ENCODE data around the gene KRTAP10-10. TPM values are rescaled to one million over a fixed set of nuclear protein-coding genes. Genes with fewer than 3 reads are reported as not detected.
"Not testable (repeated sequence)": the region's sequence is repeated elsewhere in the genome, so short reads cannot be mapped to it uniquely, and the experiment has no call there.

Gene KRTAP10-10
- polyA plus RNA-seq (2013, experiment 1 of 2), result not detected
- not detected for polyA plus RNA-seq (2013, experiment 2 of 2)

- no peaks in the 10 kb centered on the region for H3K4me1 ChIP-seq (ENCODE audit: control insufficient read depth, insufficient read depth, low read length, poor library complexity, severe bottlenecking)
- no peak within 1 kb of the TSS for H3K4me3 ChIP-seq (ENCODE audit: extremely low read depth, insufficient read depth, low read length, poor library complexity, severe bottlenecking)
- no peaks in the 10 kb centered on the region for H3K36me3 ChIP-seq (ENCODE audit: control insufficient read depth, insufficient read depth, low read length)
- peaks cover 7% of the 10 kb centered on the region for H3K9me3 ChIP-seq (ENCODE audit: control insufficient read depth, low read length)
- WGBS, 2 experiments (ENCODE audit: insufficient coverage in 2 of 2), result 71 to 76% methylated on average over 15 to 20 of the region's 21 CpGs
- no peak within 1 kb of the TSS for H3K27ac ChIP-seq (ENCODE audit: low read depth, low read length, severe bottlenecking)
These were observed at the start of gene KRTAP10-10 for GRCh38 chr21:44637018-44637850. TSS of gene KRTAP10-10 (plus strand) at chr21:44637356. CDS start at chr21:44637418, 62 bp downstream.

GRCh38 chr21:44589094-44589493 is 48.1 kb upstream of the KRTAP10-10 start:
- H3K36me3 ChIP-seq (ENCODE audit: control insufficient read depth, insufficient read depth, low read length), result no peaks in the 10 kb centered on the region
- 100% methylated on average over 2 of the region's 2 CpGs for WGBS, 2 experiments (ENCODE audit: insufficient coverage in 2 of 2)

GRCh38 chr21:44589586-44590305 is 47.4 kb upstream of the KRTAP10-10 start:
- H3K4me1 ChIP-seq (ENCODE audit: control insufficient read depth, insufficient read depth, low read length, poor library complexity, severe bottlenecking), result peaks cover 10% of the 10 kb centered on the region
- 93 to 94% methylated on average over 23 to 24 of the region's 24 CpGs for WGBS, 2 experiments (ENCODE audit: insufficient coverage in 2 of 2)
- H3K27ac ChIP-seq (ENCODE audit: low read depth, low read length, severe bottlenecking), result no peak overlapping the region
- no peaks in the 10 kb centered on the region for H3K9me3 ChIP-seq (ENCODE audit: control insufficient read depth, low read length)
- H3K4me3 ChIP-seq (ENCODE audit: extremely low read depth, insufficient read depth, low read length, poor library complexity, severe bottlenecking), result no peak overlapping the region
- no peaks in the 10 kb centered on the region for H3K36me3 ChIP-seq (ENCODE audit: control insufficient read depth, insufficient read depth, low read length)

More at GRCh38 chr21:44589094-44589493, 48.1 kb upstream of the KRTAP10-10 start:
- Histone ChIP-seq H3K9me3 (ENCODE audit: control insufficient read depth, low read length) (no peaks in the 10 kb centered on the region), H3K27ac (ENCODE audit: low read depth, low read length, severe bottlenecking) (no peak overlapping the region), H3K4me1 (ENCODE audit: control insufficient read depth, insufficient read depth, low read length, poor library complexity, severe bottlenecking) (peaks cover 9% of the 10 kb centered on the region), H3K4me3 (ENCODE audit: extremely low read depth, insufficient read depth, low read length, poor library complexity, severe bottlenecking) (no peak overlapping the region)

- no peaks in the 10 kb centered on the region for H3K36me3 ChIP-seq (ENCODE audit: control insufficient read depth, insufficient read depth, low read length)
- WGBS, 2 experiments (ENCODE audit: insufficient coverage in 2 of 2), result 100% methylated on average over 2 of the region's 10 CpGs; no CpG with 5 or more reads in 1 of the 2 experiments
- peaks cover 10% of the 10 kb centered on the region for H3K4me1 ChIP-seq (ENCODE audit: control insufficient read depth, insufficient read depth, low read length, poor library complexity, severe bottlenecking)
- no peak overlapping the region for H3K27ac ChIP-seq (ENCODE audit: low read depth, low read length, severe bottlenecking)
- no peaks in the 10 kb centered on the region for H3K9me3 ChIP-seq (ENCODE audit: control insufficient read depth, low read length)
- no peak overlapping the region for H3K4me3 ChIP-seq (ENCODE audit: extremely low read depth, insufficient read depth, low read length, poor library complexity, severe bottlenecking)
These were observed 46.8 kb upstream of the KRTAP10-10 start for GRCh38 chr21:44590311-44590721.

- not testable (repeated sequence) for H3K4me3 ChIP-seq (ENCODE audit: extremely low read depth, insufficient read depth, low read length, poor library complexity, severe bottlenecking); H3K27ac ChIP-seq (ENCODE audit: low read depth, low read length, severe bottlenecking); H3K36me3 ChIP-seq (ENCODE audit: control insufficient read depth, insufficient read depth, low read length); H3K9me3 ChIP-seq (ENCODE audit: control insufficient read depth, low read length)
- peaks cover 10% of the 10 kb centered on the region for H3K4me1 ChIP-seq (ENCODE audit: control insufficient read depth, insufficient read depth, low read length, poor library complexity, severe bottlenecking)
- 86 to 88% methylated on average over 9 to 14 of the region's 19 CpGs for WGBS, 2 experiments (ENCODE audit: insufficient coverage in 2 of 2)
These were observed 46.0 kb upstream of the KRTAP10-10 start for GRCh38 chr21:44590897-44591800.

- H3K9me3 ChIP-seq (ENCODE audit: control insufficient read depth, low read length); H3K36me3 ChIP-seq (ENCODE audit: control insufficient read depth, insufficient read depth, low read length); H3K4me3 ChIP-seq (ENCODE audit: extremely low read depth, insufficient read depth, low read length, poor library complexity, severe bottlenecking); H3K27ac ChIP-seq (ENCODE audit: low read depth, low read length, severe bottlenecking): not testable (repeated sequence)
- H3K4me1 ChIP-seq (ENCODE audit: control insufficient read depth, insufficient read depth, low read length, poor library complexity, severe bottlenecking), result peaks cover 10% of the 10 kb centered on the region
- no CpG with 5 or more reads among the region's 4 CpGs for WGBS, 2 experiments (ENCODE audit: insufficient coverage in 2 of 2)
These were observed 45.4 kb upstream of the KRTAP10-10 start for GRCh38 chr21:44591801-44592130.

GRCh38 chr21:44592446-44593311 is 44.5 kb upstream of the KRTAP10-10 start, which contains the start of gene KRTAP10-6:
TSS of gene KRTAP10-6 (minus strand) at chr21:44592505. CDS start at chr21:44592484, 21 bp downstream.
- Histone ChIP-seq H3K4me1 (ENCODE audit: control insufficient read depth, insufficient read depth, low read length, poor library complexity, severe bottlenecking) (peaks cover 10% of the 10 kb centered on the region), H3K9me3 (ENCODE audit: control insufficient read depth, low read length) (no peaks in the 10 kb centered on the region), H3K27ac (ENCODE audit: low read depth, low read length, severe bottlenecking) (peak within 1 kb of the TSS; percentile 67), H3K36me3 (ENCODE audit: control insufficient read depth, insufficient read depth, low read length) (no peaks in the 10 kb centered on the region), H3K4me3 (ENCODE audit: extremely low read depth, insufficient read depth, low read length, poor library complexity, severe bottlenecking) (no peak within 1 kb of the TSS)
- WGBS, 2 experiments (ENCODE audit: insufficient coverage in 2 of 2), result 89 to 92% methylated on average over 29 to 32 of the region's 33 CpGs

GRCh38 chr21:44593598-44594405 is 43.4 kb upstream of the KRTAP10-10 start:
- peak overlapping the region; percentile 67 for H3K27ac ChIP-seq (ENCODE audit: low read depth, low read length, severe bottlenecking)
- no peaks in the 10 kb centered on the region for H3K36me3 ChIP-seq (ENCODE audit: control insufficient read depth, insufficient read depth, low read length)
- peaks cover 2% of the 10 kb centered on the region for H3K9me3 ChIP-seq (ENCODE audit: control insufficient read depth, low read length)
- no peak overlapping the region for H3K4me3 ChIP-seq (ENCODE audit: extremely low read depth, insufficient read depth, low read length, poor library complexity, severe bottlenecking)
- WGBS, 2 experiments (ENCODE audit: insufficient coverage in 2 of 2), result 79 to 82% methylated on average over 19 to 20 of the region's 20 CpGs
- peaks cover 10% of the 10 kb centered on the region for H3K4me1 ChIP-seq (ENCODE audit: control insufficient read depth, insufficient read depth, low read length, poor library complexity, severe bottlenecking)

- no peak overlapping the region for H3K27ac ChIP-seq (ENCODE audit: low read depth, low read length, severe bottlenecking)
- H3K4me3 ChIP-seq (ENCODE audit: extremely low read depth, insufficient read depth, low read length, poor library complexity, severe bottlenecking), result no peak overlapping the region
- peaks cover 10% of the 10 kb centered on the region for H3K4me1 ChIP-seq (ENCODE audit: control insufficient read depth, insufficient read depth, low read length, poor library complexity, severe bottlenecking)
- peaks cover 3% of the 10 kb centered on the region for H3K9me3 ChIP-seq (ENCODE audit: control insufficient read depth, low read length)
- H3K36me3 ChIP-seq (ENCODE audit: control insufficient read depth, insufficient read depth, low read length), result no peaks in the 10 kb centered on the region
- 92 to 95% methylated on average over 7 to 11 of the region's 12 CpGs for WGBS, 2 experiments (ENCODE audit: insufficient coverage in 2 of 2)
These were observed 42.7 kb upstream of the KRTAP10-10 start for GRCh38 chr21:44594406-44594916.

All from mesodermal cell (in vitro differentiated cells).